NCI-H1105 (cell line): ENCODE results near the gene SSU72.
A peak's percentile ranks its signal among the peaks of the same experiment; 100 is the strongest.
"Not testable (repeated sequence)": the region's sequence is repeated elsewhere in the genome, so short reads cannot be mapped to it uniquely, and the experiment has no call there.

ENCODE experiments used
- DNase-seq: peaks from one replicate; lab custom pipeline; 2025; lab: John Stamatoyannopoulos, UW

Gene SSU72

DNA sequence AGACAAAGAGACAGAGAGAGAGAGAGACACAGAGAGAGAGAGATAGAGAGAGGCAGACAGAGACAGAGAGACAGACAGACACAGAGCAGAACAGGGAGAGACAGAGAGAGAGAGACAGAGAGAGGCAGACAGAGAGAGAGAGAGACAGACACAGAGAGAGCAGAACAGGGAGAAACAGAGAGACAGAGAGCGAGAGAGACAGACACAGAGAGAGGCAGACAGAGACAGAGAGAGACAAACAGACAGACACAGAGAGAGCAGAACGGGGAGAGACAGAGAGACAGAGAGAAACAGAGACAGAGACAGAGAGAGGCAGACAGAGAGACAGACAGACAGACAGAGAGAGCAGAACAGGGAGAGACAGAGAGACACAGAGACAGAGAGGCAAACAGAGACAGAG is 20.7 kb upstream of the SSU72 start:
- DNase-seq, result not testable (repeated sequence)

DNA sequence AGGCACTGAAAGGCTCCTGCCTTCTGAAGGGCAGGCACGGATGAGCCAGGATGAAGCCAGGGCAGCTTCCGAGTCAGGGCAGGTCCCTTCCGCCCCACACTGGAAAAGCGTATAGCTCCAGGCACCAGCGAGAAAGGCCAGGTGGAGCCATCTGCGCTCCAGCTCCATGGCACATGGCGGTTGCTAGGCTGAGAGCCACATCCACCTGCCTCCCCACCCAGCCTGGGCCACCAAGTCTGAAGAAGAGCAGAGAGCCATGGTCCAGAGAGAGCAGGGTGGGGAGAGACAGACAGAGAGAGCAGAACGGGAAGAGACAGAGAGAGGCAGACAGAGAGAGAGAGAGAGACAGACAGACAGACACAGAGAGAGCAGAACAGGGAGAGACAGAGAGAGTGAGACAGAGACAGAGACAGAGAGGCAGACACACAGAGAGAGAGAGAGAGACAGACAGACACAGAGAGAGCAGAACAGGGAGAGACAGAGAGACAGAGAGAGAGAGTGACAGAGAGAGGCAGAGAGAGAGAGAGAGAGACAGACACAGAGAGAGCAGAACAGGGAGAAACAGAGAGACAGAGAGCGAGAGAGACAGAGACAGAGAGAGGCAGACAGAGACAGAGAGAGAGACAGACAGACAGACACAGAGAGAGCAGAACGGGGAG is 20.1 kb upstream of the SSU72 start:
- no peak for DNase-seq

DNA sequence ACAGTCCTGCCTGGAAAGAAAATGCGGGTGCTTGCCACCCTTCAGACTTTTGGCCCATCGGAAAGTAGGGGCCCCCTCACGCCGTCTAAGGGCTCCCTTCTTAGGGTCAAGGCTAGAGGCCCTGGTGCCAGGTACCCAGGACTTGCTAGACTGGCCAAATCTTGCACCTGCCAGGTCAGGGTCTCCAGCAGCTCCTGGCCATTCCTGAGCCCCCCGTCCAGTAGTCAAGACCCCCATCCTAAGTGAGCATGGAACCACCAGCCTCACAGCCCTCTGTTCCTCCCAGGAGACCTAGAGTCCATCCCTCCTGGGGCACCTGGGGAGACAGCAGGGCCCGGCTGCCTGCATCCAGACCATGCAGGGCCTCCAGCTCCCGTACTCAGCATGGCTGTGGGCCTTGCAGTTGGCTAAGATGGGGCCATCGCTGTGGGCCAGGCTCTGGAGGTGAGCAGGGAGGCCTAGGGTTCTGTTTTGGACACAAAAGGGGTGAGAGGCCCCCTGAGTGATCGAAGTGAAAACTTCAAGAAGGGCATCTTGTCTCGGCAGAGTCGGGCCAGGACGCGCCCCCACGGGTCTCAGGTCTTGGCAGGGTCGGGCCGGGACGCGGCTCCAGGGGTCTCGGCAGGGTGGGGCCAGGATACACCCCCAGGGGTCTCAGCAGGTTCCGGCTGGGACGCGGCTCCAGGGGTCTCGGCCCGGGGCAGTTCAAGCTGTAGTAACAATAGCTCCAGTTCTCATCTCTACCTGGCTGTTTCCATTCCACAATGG is 19.4 kb upstream of the SSU72 start:
- no peak for DNase-seq

DNA sequence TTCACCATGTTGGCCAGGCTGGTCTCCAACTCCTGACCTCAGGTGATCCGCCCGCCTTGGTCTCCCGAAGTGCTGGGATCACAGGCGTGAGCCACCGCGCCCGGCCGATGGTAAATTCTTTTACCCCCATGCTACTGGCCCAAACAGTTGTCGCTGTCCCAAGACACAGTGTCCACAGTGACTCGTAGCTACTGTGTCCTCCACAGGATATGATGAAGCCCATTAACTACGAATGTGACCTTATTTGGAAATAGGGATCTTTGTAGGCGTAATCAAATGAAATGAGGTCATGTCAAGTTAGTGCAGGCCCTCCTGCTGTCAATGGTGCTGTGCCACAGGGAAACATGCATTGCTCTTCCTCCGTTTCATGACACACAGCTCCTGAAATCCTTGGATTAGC is 16.8 kb upstream of the SSU72 start:
- no peak for DNase-seq

DNA sequence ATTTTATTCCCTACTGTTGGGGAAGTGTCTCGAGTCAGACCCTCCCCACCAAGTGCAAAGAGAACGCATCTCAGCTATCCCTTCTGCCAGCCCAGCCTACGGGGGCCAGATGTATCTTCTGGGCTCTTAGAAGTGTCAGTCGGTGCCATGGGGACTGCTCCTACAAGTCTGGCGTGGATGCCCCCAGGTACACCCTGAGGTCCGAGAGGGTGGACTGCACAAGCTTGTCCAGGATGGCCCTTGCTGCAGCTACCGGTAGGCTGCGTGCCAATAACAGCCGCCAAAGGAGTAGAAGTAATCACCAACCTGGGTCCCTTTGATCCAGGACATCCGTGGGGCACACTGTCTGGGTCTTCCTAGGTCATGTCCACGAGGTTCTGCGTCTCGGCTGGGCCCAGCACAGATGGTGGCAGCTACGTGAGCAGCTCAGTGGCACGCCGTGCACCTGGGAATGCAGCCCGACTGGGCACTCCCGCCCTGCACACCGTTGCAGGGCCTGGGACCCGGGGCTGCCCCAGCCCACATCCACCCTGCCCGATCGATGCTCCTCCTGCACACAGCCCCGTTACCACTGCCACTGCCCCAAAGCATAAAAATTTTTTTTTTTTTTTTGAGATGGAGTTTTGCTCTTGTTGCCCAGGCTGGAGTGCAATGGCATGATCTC is 8.8 kb upstream of the SSU72 start:
- no peak for DNase-seq

DNA sequence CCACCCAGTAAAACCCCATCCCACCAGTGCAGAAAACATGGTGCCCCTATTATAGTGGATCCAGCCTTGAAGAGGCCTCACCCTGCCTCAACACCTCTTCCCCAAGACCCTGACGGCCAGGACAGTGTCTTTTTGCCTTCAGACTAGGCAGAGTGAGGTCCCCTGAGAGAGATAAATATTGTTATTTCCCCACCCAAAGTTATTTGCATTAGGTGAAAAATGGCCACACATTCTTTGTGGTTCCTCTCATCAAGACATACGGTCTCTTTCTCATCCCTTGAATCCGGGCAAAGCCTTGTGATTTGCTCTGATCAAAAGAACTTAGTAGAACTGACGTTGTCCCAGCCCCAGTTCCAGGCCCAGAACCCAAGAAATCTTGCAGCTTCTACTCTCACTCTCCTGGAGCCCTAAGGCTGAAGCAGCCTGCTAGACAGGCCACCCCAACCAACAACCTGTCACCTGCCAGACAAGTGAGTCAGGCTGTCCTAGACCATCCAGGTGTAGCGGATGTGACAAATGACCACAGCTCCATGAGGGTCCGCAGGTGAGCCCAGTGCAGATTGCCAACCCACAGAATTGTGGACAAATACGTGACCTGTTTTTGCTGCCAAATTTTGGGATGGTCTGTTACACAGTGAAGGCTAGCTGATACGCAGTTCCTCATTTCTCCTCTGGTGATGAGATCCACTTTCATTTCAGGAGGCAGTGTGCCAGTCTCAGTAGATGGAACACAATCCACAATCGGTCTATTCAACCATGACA is 8.1 kb upstream of the SSU72 start:
- DNase-seq, result no peak

DNA sequence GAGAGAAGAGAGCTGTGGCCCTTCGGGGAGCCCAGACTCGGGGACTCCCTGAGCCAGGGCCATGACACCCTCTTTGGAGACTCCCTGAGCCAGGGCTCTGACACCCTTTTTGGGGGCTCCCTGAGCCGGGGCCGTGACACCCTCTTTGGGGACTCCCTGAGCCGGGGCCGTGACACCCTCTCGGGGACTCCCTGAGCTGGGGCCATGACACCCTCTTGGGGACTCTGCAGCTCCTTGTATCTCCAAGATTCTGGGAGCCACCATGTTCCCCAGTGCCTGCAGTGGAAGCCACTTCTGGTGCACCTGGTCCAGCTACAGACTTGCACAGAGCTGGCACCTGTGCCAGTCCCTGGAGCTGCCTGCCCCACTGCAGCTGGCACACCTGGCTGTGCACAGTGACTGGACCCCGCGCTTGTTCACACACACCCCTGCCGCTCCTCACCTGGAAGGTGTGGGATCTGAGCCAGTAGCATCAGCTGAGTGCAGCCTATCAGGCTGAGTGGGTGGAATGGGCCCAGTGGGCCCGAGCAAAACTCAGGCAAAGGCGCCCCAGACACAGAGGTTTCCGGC is 3.8 kb upstream of the SSU72 start:
- no peak for DNase-seq

DNA sequence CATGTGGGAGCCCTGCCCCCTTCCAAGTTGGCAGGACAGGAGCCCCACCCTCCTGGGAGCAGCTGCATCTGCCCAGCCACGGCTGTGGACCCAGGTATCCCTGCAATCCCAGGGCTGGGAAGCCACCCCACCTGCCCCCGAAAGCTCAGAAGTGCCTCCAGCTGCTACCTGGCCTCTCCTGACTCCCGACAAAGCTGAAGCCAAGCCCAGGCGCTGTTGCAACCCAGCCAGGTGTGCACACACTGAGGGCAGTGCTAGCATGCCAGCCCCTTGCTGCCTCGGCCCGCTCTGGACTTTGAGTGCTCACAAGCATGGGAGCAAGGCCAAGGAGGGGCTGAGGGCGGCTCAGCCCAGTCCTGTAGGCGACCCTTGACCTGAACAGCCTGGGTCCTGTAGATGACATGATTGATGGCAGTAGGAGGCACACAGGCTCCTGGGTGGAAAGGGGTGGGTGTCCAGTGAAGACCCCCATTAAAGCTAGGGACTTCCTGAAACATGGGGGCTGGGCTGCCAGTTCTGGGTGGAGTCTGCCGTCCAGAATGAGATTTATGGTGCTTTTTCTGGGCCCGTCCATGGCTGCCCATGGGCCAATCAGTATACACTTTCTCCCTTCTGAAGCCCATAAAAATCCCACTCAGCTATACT is 2.8 kb upstream of the SSU72 start:
- DNase-seq, result no peak

DNA sequence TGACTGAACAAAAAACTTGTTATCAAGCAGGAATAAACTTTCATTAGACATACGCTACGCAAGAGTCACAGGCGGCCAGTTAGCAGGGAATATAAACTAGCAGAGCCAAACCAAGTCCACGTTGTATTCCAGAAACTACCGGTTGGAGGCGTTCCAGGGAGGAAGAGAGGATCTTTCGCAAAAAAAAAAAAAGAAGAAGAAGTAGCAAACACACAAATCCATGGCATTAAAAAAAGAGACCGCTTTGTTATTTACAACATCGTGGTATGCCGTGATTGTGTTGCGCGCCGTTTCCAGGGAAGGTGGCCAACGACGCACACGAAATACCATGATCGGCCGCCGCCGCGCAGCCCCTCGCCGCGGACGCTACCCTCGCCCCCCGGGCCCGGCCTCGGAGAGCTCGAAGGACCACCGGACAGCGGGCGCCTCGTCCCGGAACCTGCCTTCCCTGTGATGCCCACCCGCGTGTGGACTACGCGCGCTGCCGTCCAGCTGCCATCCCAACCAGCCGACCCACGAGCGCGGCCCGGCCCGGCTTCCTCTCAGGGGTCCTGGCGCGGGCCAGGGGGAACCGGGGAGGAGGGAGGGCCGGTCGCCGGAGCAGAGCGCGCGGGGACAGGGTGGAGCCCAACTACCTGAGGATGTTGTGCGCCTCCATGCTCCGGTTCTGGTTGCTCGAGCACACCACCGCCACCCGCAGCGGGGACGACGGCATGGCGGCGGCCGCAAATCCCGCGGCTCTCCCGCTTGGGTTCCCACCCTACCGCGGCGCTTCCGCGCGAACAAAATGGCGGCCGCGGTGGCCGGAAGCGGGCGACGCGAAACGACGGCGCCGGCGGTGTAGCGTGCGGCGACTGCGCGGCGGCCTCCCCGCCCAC is 581 bp downstream of the SSU72 start:
- peak; percentile 80 for DNase-seq

DNA sequence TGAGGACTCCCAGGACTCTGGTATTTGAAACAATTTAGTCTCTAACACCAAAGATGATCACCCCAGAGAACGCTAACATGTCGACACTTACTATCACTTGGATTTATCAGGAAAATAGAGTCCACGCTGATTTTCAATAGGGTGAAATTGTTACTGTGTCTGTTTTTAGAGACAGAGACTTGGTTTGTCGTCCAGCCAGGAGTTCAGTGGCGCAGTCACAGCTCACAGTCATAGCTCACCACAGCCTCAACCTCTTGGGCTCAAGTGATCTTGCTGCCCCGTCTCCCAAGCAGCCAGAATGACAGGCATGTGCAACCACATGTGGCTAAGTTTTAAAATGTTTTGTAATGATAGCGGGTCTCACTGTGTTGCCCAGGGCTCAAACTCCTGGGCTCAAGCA is 5.3 kb downstream of the SSU72 start:
- DNase-seq, result no peak

DNA sequence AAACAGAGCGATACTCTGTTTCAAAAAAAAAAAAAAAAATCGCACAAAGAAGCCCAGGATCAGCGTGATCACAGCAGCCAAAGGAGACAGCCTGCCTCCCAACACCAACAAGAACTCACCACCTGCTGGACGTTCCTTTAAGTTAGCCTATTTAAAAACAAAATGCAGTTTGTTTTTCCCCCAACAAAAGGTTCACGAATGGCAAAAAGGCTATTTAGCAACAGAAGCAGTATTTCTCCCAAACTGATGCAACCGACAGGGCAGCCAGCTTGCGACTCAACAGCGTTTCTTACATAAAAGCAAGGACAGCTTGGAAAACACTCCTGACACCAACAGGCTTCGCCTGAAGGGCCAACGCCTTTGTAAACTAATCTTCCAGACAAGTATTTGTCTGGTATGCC is 6.8 kb downstream of the SSU72 start:
- DNase-seq, result no peak

DNA sequence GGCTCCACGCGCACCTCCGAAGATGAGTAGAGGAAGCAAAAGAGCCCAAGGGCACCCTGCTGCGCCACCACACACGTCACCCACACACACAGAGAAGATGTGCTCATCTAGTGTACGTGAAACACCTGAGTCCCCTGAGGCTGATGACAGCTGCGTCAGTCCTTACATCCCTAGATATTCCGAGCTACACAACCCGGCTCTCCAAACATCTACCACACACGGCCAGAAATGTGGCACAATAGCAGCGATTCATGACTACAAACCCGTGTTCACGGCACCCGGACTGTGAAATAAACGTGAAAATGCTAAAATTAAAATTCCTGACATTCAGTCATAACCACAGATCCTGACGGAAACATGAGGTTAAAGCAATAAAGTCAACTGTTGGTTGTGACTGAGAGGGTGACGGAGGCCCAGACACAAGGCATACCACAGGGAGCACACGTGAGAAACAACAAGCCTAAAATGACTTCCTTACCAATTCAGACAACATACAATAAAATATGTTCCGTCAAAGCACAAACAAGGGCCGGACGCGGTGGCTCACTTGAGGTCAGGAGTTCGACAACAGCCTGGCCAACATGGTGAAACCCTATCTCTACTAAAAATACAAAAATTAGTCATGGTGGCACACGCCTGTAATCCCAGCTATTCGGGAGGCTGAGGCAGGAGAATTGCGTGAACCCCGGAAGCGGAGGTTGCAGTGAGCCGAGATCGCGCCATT is 7.3 kb downstream of the SSU72 start:
- no peak for DNase-seq

DNA sequence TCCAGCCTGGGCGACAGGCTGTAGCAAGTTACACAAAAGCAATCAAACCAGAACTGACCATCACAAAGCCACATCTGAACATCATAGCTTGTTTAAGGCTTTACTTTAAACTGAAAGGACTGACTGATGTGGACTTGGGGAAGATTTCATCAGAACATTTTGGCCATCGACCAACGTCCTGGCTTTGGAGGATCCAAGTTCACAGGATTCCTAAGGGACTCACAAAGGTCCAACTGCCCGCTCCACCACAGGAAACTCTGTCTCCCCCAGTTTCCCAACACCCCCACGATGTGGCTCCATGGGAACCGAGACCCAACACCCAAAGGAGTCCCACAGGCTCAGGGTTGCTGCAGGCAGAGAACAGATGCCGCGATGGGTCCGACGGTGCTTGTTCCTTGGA is 9.3 kb downstream of the SSU72 start:
- DNase-seq, result no peak

DNA sequence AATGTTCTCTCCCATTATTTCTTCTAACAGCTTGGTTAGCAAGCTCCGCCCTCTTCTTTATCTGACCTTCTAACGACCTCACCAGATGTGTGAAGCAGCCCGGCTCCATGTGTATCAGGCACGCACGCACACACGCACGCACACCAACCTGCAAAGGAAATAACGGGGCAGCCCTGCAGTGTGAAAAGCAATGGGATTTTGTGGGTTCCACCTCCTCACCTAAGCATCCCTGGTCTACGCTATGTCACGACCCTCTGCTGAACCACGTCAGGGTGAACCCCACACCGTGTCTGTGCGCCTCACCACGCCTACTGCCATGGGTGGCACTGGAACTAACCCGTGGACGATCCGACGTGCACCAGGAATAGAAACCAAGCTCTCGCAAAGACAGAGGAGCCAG is 10.4 kb downstream of the SSU72 start:
- no peak for DNase-seq

DNA sequence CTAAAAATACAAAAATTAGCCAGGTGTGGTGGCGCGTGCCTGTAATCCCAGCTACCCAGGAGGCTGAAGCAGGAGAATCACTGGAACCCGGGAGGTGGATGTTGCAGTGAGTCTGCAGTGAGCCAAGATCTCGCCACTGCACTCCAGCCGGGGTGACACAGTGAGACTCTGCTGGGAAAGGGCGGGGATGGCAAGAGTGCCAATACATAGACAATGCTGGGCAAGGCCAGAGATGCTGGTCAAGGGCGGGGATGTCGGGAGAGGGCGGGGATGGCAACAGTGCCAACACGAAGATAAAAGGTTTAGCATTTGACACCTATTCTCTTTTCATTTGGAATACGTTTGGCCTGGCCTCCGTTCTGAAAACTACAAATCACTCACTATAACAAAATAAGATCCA is 11.0 kb downstream of the SSU72 start:
- DNase-seq, result no peak

DNA sequence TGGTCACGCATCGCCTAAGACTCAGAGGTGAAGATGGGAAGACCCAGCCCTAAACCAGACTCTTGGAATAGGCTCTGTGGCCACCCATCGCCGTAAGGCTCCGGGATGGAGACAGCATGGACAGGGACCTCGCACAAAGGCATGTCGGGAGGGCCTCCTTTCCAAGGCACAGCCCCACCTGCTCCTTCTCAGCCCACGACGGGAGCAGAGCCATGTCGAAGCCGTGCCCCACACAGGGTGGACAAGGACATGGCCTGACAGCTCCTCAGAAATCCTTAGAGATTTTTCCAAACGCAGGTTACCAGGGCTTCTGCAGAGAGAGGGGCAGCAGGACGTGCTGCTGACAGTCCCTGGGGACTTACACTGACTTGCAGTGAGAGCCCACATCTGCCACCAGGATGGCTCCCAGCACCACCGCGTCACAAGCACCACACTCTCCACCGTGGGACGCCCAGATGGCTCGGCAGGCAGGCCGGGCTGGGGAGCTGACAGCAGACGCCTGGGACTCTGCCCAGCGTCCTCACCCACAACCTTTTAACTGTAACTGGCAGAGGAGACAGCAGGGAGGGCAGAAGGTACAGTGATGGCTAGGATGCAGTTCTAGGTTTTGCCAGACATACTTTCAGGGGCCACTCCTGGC is 12.0 kb downstream of the SSU72 start:
- DNase-seq, result no peak

DNA sequence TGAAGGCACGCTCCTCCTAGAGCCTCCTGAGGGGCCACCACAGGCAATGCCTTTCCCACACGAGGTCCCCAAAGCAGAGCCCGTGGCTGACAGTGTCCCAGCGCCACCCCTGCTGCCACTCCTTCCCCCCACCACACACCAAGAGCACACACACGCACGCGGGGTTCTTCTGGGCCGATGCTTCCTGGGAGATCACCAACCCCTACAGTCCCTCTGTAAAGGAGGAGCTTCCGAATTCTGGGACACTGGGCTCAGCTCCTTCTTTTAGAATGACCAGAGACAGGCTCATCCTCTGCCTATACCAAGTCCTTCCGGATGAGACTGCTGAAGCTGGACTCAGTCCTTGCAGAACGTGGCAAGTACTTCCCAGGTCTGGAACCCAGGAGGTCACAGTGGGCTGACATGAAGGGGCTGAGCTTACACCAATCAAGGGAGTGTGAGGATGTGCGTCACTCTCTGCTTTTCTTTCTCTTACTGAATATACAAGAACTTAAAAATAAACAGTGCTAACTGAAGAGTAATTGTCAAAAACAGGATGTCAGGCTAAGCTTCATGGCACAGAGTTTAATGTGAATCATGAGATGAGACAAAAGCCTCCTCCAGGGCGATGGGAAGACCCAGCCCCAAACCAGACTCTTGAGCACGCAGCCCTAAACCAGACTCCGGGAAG is 12.7 kb downstream of the SSU72 start:
- no peak for DNase-seq

DNA sequence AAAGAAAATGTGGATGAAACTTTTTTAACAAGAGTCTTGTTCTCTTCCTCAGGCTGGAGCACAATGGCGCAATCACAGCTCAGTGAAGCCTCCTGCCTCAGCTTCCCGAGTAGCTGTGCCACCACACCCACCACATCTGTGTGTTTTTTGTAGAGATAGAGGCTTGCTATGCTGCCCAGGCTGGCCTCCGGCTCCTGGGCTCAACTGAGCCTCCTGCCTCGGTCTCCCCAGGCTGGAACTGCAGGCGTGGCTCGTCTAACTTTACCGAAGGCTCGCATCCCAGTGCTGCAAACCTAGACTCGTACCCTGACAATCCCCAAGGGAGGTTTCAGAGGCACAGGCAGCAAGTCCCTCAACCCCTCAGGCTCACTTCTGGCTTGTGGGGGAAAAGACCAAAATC is 14.5 kb downstream of the SSU72 start:
- no peak for DNase-seq

DNA sequence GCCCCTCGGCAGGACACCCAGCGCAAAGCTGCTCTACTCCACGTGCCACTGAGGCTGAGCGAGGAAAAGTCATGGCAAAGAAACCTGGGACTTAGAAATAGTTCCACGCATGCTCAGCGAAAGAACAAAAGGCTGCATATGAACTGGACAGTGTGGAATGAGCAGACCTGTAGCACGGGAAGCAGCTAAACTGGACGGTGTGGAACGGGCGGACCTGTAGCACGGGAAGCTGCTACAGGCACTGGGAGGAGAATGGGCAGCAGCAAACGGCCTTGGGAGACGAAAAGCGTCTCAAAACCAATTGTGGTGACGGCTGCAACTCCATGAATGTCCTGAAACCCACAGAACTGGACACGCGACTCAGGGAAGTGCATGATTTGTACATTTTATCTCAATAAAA is 15.6 kb downstream of the SSU72 start:
- DNase-seq, result no peak
